MCF 10A (cell line): ENCODE data around the gene DDX42. TPM values are rescaled to one million over a fixed set of nuclear protein-coding genes. Genes with fewer than 3 reads are reported as not detected.

ENCODE experiments used
- BruUV-seq: library from RNA; stranded (reverse); fragments of 400-500 nt; replicated peaks from 2 replicates; lab custom pipeline; 2021; lab: Mats Ljungman, UMichigan
- CTCF ChIA-PET: fragments of 300-600 bp; sonication (Branson Sonifier 250); formaldehyde crosslinking; extraction: SDS; loops from one replicate; lab custom pipeline; 2021; ENCODE audit warnings: antibody characterized with exemption, inconsistent platforms; lab: Yijun Ruan, JAX
- POLR2A ChIA-PET: fragments of 300-600, 350-650 bp; sonication (Branson Sonifier 250); formaldehyde crosslinking; extraction: SDS; loops from one replicate; lab custom pipeline; 2020; ENCODE audit warnings: antibody characterized with exemption, inconsistent platforms; lab: Yijun Ruan, JAX
- DNase-seq: peaks from one replicate; pipeline ENCODE4 v3.0.0-alpha.2; 2018; ENCODE audit not compliant: unreplicated experiment
- H3K27ac Mint-ChIP-seq: one replicate; pipeline ENCODE4 v1.8.0; 2022; ENCODE audit warnings: mild to moderate bottlenecking, low read depth, mixed read lengths; ENCODE audit not compliant: unreplicated experiment
- H3K27me3 Mint-ChIP-seq: one replicate; pipeline ENCODE4 v1.8.0; 2022; ENCODE audit warnings: mixed read lengths; ENCODE audit not compliant: insufficient read depth, unreplicated experiment
- H3K36me3 Mint-ChIP-seq: one replicate; pipeline ENCODE4 v1.8.0; 2022; ENCODE audit warnings: mild to moderate bottlenecking, moderate library complexity, mixed read lengths; ENCODE audit not compliant: insufficient read depth, unreplicated experiment
- H3K4me1 Mint-ChIP-seq: one replicate; pipeline ENCODE4 v1.8.0; 2022; ENCODE audit warnings: mixed read lengths; ENCODE audit not compliant: insufficient read depth, unreplicated experiment
- H3K4me3 Mint-ChIP-seq: one replicate; pipeline ENCODE4 v1.8.0; 2022; ENCODE audit warnings: mild to moderate bottlenecking, moderate library complexity, mixed read lengths; ENCODE audit not compliant: unreplicated experiment
- H3K9me3 Mint-ChIP-seq: one replicate; pipeline ENCODE4 v1.8.0; 2022; ENCODE audit warnings: mixed read lengths; ENCODE audit not compliant: unreplicated experiment
- intact Hi-C: fragments of 100-400 bp; cut with micrococcal nuclease; formaldehyde crosslinking; loops from 2 replicates; pipeline ENCODE4 v1.14.1; 2022
- total RNA-seq: library from RNA; stranded (reverse); gene quantifications from 2 replicates; pipeline ENCODE4 v1.2.3, GENCODE V29; 2022
- TF ChIP-seq, protein P1 (sequence below): fragments of 200-600 bp; IDR thresholded peaks from one replicate; pipeline ENCODE4 v1.8.0; 2022; ENCODE audit warnings: antibody characterized with exemption, mild to moderate bottlenecking; ENCODE audit not compliant: unreplicated experiment

Gene DDX42
- total RNA-seq, 1 experiment from 2014 or later = 144 TPM

DNA sequence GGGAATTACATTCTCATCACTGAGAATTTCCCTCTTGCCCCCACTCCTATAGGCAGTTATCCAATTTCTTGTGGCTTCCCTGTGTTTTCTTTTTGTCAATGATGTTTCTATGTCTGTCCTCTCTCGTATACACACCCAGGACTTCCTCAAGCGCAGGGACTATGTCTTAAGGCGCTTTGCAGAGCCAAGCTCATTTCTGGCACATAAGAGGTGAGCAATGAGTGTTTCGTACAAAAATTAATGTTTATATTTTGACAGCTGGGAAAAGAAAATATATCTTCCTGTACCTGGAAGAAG, 947 bp downstream of the DDX42 start:
- no peaks in the 10 kb centered on the region for H3K27me3 Mint-ChIP-seq
- TF ChIP-seq, protein P1, sequence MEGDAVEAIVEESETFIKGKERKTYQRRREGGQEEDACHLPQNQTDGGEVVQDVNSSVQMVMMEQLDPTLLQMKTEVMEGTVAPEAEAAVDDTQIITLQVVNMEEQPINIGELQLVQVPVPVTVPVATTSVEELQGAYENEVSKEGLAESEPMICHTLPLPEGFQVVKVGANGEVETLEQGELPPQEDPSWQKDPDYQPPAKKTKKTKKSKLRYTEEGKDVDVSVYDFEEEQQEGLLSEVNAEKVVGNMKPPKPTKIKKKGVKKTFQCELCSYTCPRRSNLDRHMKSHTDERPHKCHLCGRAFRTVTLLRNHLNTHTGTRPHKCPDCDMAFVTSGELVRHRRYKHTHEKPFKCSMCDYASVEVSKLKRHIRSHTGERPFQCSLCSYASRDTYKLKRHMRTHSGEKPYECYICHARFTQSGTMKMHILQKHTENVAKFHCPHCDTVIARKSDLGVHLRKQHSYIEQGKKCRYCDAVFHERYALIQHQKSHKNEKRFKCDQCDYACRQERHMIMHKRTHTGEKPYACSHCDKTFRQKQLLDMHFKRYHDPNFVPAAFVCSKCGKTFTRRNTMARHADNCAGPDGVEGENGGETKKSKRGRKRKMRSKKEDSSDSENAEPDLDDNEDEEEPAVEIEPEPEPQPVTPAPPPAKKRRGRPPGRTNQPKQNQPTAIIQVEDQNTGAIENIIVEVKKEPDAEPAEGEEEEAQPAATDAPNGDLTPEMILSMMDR = no peak
- H3K9me3 Mint-ChIP-seq = no peaks in the 10 kb centered on the region
- peak overlapping the region; percentile 100 for H3K27ac Mint-ChIP-seq
- BruUV-seq = TSS peak; percentile 35
- H3K4me3 Mint-ChIP-seq = peak overlapping the region; percentile 76
- peaks cover 46% of the 10 kb centered on the region for H3K36me3 Mint-ChIP-seq
- intact Hi-C loops = loop anchor here (2.0 kb wide), 1 partner anchor 52 kb away; the partner anchor contains the start of genes FTSJ3 and PSMC5
- H3K4me1 Mint-ChIP-seq = peaks cover 30% of the 10 kb centered on the region
- peak; percentile 27 for DNase-seq
- POLR2A ChIA-PET = interaction anchor here (0.7 to 11.5 kb wide), 20 partner anchors 10 to 764 kb away, joined by 3 to 211 read pairs (median 8); partner anchors contain the start of genes DDX5, FTSJ3, PSMC5 and SMARCD2
- CTCF ChIA-PET = interaction anchor here (0.6 to 1.5 kb wide), 5 partner anchors 9 to 340 kb away, joined by 3 to 8 read pairs (median 3); partner anchors contain the start of gene FTSJ3

DNA sequence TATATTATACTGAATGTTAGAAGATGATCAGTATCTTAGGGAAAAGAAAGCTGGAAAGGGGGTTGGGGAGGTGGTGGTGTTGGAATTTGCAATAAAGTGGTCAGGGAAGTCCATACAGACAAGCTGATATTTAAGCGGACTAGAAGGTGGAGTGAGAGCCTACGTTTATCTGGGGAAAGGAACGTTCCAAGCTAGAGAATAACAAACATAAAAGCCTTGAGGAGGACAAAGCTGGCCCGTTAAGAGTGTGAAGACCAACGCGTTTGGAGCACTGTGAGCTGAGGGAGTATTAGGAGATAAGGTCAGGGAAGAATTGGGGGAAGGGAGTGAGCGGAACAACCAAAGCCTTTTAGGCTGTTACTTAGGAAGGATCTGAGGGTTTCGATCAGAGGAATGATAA, 1.4 kb downstream of the DDX42 start:
- peak overlapping the region; percentile 100 for H3K27ac Mint-ChIP-seq
- CTCF ChIA-PET = interaction anchor here (0.6 to 1.5 kb wide), 5 partner anchors 9 to 341 kb away, joined by 3 to 8 read pairs (median 3); partner anchors contain the start of gene FTSJ3
- peak; percentile 6 for DNase-seq

DNA sequence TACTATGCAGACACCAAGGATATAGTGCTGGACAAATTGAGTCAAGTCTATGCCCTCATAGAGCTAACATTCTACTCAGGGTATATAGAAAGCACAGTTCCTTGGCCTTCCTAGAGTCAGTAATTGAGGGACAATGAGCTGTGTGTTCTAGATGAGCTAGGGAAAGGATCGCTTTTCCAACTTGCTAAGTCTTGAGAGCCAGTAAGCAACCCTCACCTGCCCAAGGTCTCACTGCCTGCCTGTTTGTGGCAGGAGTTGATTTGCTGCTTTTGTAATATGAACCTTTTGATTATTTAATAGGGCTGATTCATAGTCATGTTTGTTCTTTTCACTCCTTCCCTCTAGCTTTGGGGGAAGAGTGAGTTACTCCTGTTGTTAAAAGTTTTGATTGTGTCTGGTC, 6.5 kb downstream of the DDX42 start:
- Mint-ChIP-seq H3K36me3 (peaks cover 40% of the 10 kb centered on the region), H3K4me3 (peak overlapping the region; percentile 28), H3K27ac (peak overlapping the region; percentile 92), H3K4me1 (peaks cover 51% of the 10 kb centered on the region), H3K9me3 (no peaks in the 10 kb centered on the region), H3K27me3 (no peaks in the 10 kb centered on the region)
- BruUV-seq = no TSS peak
- TF ChIP-seq, protein P1 = no peak
- DNase-seq = peak; percentile 69
- intact Hi-C loops = no loop called here
- ChIA-PET CTCF (interaction anchor here (0.6 to 1.5 kb wide), 2 partner anchors 166 to 355 kb away, joined by 4 to 8 read pairs; no protein-coding TSS in a partner anchor), POLR2A (interaction anchor here (0.6 to 11.5 kb wide), 11 partner anchors 7 to 1876 kb away, joined by 3 to 211 read pairs (median 4); no protein-coding TSS in a partner anchor)

More for the DNA sequence above, 1.4 kb downstream of the DDX42 start:
- POLR2A ChIA-PET = interaction anchor here (0.9 to 11.5 kb wide), 17 partner anchors 10 to 763 kb away, joined by 3 to 211 read pairs (median 9); partner anchors contain the start of genes DDX5, FTSJ3, PSMC5 and SMARCD2
- no TSS peak for BruUV-seq
- TF ChIP-seq, protein P1 = no peak
- peaks cover 30% of the 10 kb centered on the region for H3K4me1 Mint-ChIP-seq
- H3K27me3 Mint-ChIP-seq = no peaks in the 10 kb centered on the region
- H3K36me3 Mint-ChIP-seq = peaks cover 43% of the 10 kb centered on the region
- intact Hi-C loops = loop anchor here (2.0 kb wide), 1 partner anchor 51 kb away; the partner anchor contains the start of genes FTSJ3 and PSMC5
- peak overlapping the region; percentile 76 for H3K4me3 Mint-ChIP-seq
- H3K9me3 Mint-ChIP-seq = no peaks in the 10 kb centered on the region

DNA sequence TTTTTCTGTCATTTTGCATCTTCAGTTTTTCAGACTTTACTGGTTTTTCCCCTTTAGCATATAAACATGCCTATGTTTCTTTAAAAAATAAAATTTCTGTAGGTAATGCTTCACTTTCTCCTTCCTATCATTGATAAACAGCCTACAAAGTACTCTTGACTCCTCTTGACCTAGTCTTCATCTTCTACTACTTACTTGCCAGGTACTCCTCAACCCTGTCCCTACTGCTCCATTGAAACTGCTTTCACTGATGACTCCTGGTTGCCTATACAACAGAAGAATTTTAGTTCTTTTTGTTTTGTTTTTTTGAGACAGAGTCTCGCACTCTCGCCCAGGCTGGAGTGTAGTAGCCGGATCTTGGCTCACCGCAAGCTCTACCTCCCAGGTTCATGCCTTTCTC, 7.0 kb downstream of the DDX42 start:
- ChIA-PET CTCF (interaction anchor here (0.6 to 1.5 kb wide), 3 partner anchors 30 to 355 kb away, joined by 3 to 8 read pairs (median 4); no protein-coding TSS in a partner anchor), POLR2A (interaction anchor here (0.6 to 11.5 kb wide), 10 partner anchors 7 to 1876 kb away, joined by 3 to 211 read pairs (median 4); partner anchors contain the start of gene CCDC47)
- H3K36me3 Mint-ChIP-seq = peaks cover 44% of the 10 kb centered on the region
- TF ChIP-seq, protein P1 = no peak
- DNase-seq = no peak
- peak overlapping the region; percentile 92 for H3K27ac Mint-ChIP-seq
- H3K4me3 Mint-ChIP-seq = peak overlapping the region; percentile 28
- BruUV-seq = no TSS peak
- intact Hi-C loops = no loop called here
- peaks cover 52% of the 10 kb centered on the region for H3K4me1 Mint-ChIP-seq
- H3K27me3 Mint-ChIP-seq = no peaks in the 10 kb centered on the region
- H3K9me3 Mint-ChIP-seq = no peaks in the 10 kb centered on the region
